Caco-2 (cell line): ENCODE data around the gene PPIL4. TPM values are rescaled to one million over a fixed set of nuclear protein-coding genes. Genes with fewer than 3 reads are reported as not detected.

Experiments
- Bru-seq: library from RNA; stranded (reverse); fragments of 400-500 nt; gene quantifications from one replicate; lab custom pipeline; 2021; lab: Mats Ljungman, UMichigan
- BruChase-seq, 2 experiments: library from RNA; stranded (reverse); fragments of 400-500 nt; gene quantifications; one replicate each; lab custom pipeline; 2021; lab: Mats Ljungman, UMichigan
- BruUV-seq: library from RNA; stranded (reverse); fragments of 400-500 nt; replicated peaks from 2 replicates; lab custom pipeline; 2021; lab: Mats Ljungman, UMichigan
- CTCF ChIA-PET: fragments of 300-600 bp; sonication (Branson Sonifier 250); formaldehyde crosslinking; loops from one replicate; lab custom pipeline; 2022; ENCODE audit warnings: antibody characterized with exemption; lab: Charles Lee
- POLR2A ChIA-PET: fragments of 300-600 bp; sonication (Branson Sonifier 250); formaldehyde crosslinking; loops from one replicate; lab custom pipeline; 2022; ENCODE audit warnings: antibody characterized with exemption; lab: Charles Lee
- DNase-seq, 2 experiments: peaks; one replicate each; pipeline versions ENCODE4 v3.0.0 to v3.0.0-alpha.2; 2020 to 2022
- H3K27me3 ChIP-seq: replicated peaks from 2 replicates; pipeline ENCODE4 v1.6.0; 2011; ENCODE audit warnings: low read length; ENCODE audit not compliant: control insufficient read depth, insufficient read depth
- H3K36me3 ChIP-seq: 2 replicates; pipeline ENCODE4 v1.5.1; 2011; ENCODE audit warnings: low read length; ENCODE audit not compliant: control insufficient read depth, insufficient read depth
- H3K4me1 ChIP-seq: fragments of 250-450 bp; sonication (Bioruptor Pico); 2 replicates; pipeline ENCODE4 v1.5.1; 2020; ENCODE audit warnings: mild to moderate bottlenecking
- H3K4me3 ChIP-seq: 2 replicates; pipeline ENCODE4 v1.5.1; 2011; ENCODE audit warnings: low read depth, mild to moderate bottlenecking, control low read depth, low read length
- H3K9me3 ChIP-seq: fragments of 250-450 bp; sonication (Bioruptor Pico); 2 replicates; pipeline ENCODE4 v1.5.1; 2020; ENCODE audit warnings: mild to moderate bottlenecking, moderate library complexity
- H3K27ac Mint-ChIP-seq: one replicate; pipeline ENCODE4 v1.8.0; 2022; ENCODE audit warnings: mixed read lengths; ENCODE audit not compliant: unreplicated experiment
- H3K27me3 Mint-ChIP-seq: one replicate; pipeline ENCODE4 v1.8.0; 2022; ENCODE audit warnings: mixed read lengths; ENCODE audit not compliant: insufficient read depth, unreplicated experiment
- H3K36me3 Mint-ChIP-seq: one replicate; pipeline ENCODE4 v1.8.0; 2022; ENCODE audit warnings: mild to moderate bottlenecking, mixed read lengths; ENCODE audit not compliant: insufficient read depth, unreplicated experiment
- H3K4me1 Mint-ChIP-seq: one replicate; pipeline ENCODE4 v1.8.0; 2022; ENCODE audit warnings: low read depth, mixed read lengths; ENCODE audit not compliant: unreplicated experiment
- H3K4me3 Mint-ChIP-seq: one replicate; pipeline ENCODE4 v1.8.0; 2022; ENCODE audit warnings: mild to moderate bottlenecking, moderate library complexity, mixed read lengths; ENCODE audit not compliant: unreplicated experiment
- H3K9me3 Mint-ChIP-seq: one replicate; pipeline ENCODE4 v1.8.0; 2022; ENCODE audit warnings: mixed read lengths; ENCODE audit not compliant: unreplicated experiment
- intact Hi-C: fragments of 100-400 bp; cut with micrococcal nuclease; formaldehyde crosslinking; loops from one replicate; pipeline ENCODE4 v1.10.0; 2022; ENCODE audit not compliant: unreplicated experiment
- long read RNA-seq: library from polyadenylated mRNA; stranded (forward); transcript quantifications from one replicate; pipeline ENCODE4 v2.0.0, GENCODE V29; 2022
- total RNA-seq: library from RNA; stranded (reverse); gene quantifications from 2 replicates; pipeline ENCODE4 v1.2.3, GENCODE V29; 2022
- TF ChIP-seq, protein P1 (sequence below), 2 experiments: fragments of 200-600 bp in 1 of 2; IDR thresholded peaks; 1 replicate in 1 of 2; 2 replicates in 1 of 2; pipeline versions ENCODE4 v1.5.1 to v1.8.0; 2011 to 2022; ENCODE audit warnings: antibody characterized with exemption in 1 of 2, control low read depth in 1 of 2, inconsistent platforms in 1 of 2, low read depth in 1 of 2, low read length in 1 of 2, mild to moderate bottlenecking in 1 of 2, moderate library complexity in 1 of 2; ENCODE audit not compliant: insufficient read depth in 1 of 2, severe bottlenecking in 1 of 2, unreplicated experiment in 1 of 2

PPIL4 gene, protein sequence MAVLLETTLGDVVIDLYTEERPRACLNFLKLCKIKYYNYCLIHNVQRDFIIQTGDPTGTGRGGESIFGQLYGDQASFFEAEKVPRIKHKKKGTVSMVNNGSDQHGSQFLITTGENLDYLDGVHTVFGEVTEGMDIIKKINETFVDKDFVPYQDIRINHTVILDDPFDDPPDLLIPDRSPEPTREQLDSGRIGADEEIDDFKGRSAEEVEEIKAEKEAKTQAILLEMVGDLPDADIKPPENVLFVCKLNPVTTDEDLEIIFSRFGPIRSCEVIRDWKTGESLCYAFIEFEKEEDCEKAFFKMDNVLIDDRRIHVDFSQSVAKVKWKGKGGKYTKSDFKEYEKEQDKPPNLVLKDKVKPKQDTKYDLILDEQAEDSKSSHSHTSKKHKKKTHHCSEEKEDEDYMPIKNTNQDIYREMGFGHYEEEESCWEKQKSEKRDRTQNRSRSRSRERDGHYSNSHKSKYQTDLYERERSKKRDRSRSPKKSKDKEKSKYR
- total RNA-seq: 28.3 and 28.4 TPM in 2 replicates
- Bru-seq, nascent RNA: percentile 86 among the genes with signal in this experiment
- BruChase-seq, experiment 1, labeled RNA remaining after a 2-hour chase: percentile 90 among the genes with signal in this experiment
- BruChase-seq, experiment 2, labeled RNA remaining after a 6-hour chase: percentile 88 among the genes with signal in this experiment
- long read RNA-seq, transcript PPIL4-201 (13 exons, 2,232 nt): major isoform, 65 of 74 reads
- long read RNA-seq, partial matches to known transcripts: 3 of 74 reads
- long read RNA-seq, other reads (novel, unspliced or antisense): 6 of 74 reads

DNA sequence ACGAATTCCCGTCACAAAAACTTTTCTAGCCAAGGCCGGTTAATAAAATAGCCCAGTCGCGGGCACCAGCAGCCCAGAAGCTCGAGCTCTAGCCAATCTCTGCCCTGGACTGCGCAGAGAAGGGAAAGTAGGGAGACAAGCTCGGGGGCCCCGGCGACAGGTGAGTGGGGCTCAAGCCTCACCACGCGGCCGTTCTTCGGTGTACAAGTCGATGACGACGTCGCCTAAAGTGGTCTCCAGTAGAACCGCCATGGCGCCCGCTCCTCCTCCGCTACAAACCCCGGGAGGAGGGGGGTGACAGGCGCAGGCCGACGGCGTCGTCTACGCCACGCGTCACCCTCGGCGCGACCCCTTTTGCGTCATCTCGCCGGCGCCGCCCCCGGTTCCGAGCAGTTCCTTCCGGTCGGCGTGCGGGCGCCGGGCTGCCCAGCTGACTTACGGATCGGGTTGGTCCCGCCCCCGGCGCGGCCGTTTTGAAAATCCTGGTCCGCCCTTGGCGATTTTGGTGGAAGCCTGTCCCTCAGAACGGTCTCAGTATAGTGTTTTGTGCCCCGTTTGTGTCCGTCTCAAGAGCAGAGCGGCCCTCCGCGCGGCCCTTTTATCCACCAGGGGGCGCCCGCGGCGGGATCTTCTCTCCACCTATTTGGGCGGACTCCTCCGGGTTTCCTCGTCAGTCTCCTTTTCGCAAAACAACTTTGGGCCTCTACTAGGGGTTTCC is at the start of gene PPIL4:
PPIL4 (minus strand) TSS at position 290 of the 718 bp plus-strand sequence; CDS start at position 252, 38 bp downstream.
- intact Hi-C loops: loop anchor here (1.0 to 5.0 kb wide), 3 partner anchors 20 to 381 kb away; partner anchors contain the start of genes GINM1 and KATNA1
- Mint-ChIP-seq H3K9me3 (no peaks in the 10 kb centered on the region), H3K36me3 (peaks cover 20% of the 10 kb centered on the region), H3K4me3 (peak within 1 kb of the TSS; percentile 81), H3K27ac (peak within 1 kb of the TSS; percentile 98), H3K27me3 (no peaks in the 10 kb centered on the region), H3K4me1 (peaks cover 16% of the 10 kb centered on the region)
- CTCF ChIA-PET: interaction anchor here (0.6 to 1.5 kb wide), 3 partner anchors 15 to 47 kb away, joined by 3 to 5 read pairs (median 4); no protein-coding TSS in a partner anchor
- H3K27me3 ChIP-seq: no peaks in the 10 kb centered on the region
- H3K4me3 ChIP-seq: peak within 1 kb of the TSS; percentile 61
- no peaks in the 10 kb centered on the region for H3K9me3 ChIP-seq
- POLR2A ChIA-PET: interaction anchor here (1.3 kb wide), 1 partner anchor 20 kb away, joined by 6 read pairs; the partner anchor contains the start of gene GINM1
- peak; percentile 93 to 96 for DNase-seq
- no TSS peak for BruUV-seq
- H3K4me1 ChIP-seq: no peaks in the 10 kb centered on the region
- TF ChIP-seq, protein P1, sequence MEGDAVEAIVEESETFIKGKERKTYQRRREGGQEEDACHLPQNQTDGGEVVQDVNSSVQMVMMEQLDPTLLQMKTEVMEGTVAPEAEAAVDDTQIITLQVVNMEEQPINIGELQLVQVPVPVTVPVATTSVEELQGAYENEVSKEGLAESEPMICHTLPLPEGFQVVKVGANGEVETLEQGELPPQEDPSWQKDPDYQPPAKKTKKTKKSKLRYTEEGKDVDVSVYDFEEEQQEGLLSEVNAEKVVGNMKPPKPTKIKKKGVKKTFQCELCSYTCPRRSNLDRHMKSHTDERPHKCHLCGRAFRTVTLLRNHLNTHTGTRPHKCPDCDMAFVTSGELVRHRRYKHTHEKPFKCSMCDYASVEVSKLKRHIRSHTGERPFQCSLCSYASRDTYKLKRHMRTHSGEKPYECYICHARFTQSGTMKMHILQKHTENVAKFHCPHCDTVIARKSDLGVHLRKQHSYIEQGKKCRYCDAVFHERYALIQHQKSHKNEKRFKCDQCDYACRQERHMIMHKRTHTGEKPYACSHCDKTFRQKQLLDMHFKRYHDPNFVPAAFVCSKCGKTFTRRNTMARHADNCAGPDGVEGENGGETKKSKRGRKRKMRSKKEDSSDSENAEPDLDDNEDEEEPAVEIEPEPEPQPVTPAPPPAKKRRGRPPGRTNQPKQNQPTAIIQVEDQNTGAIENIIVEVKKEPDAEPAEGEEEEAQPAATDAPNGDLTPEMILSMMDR (IDR thresholded peaks at IDR 0.05; ENCODE audit: insufficient read depth in 1 of 2, low read depth in 1 of 2, low read length in 1 of 2, severe bottlenecking in 1 of 2, unreplicated experiment in 1 of 2): peak; percentile 91 to 93
- no peaks in the 10 kb centered on the region for H3K36me3 ChIP-seq

DNA sequence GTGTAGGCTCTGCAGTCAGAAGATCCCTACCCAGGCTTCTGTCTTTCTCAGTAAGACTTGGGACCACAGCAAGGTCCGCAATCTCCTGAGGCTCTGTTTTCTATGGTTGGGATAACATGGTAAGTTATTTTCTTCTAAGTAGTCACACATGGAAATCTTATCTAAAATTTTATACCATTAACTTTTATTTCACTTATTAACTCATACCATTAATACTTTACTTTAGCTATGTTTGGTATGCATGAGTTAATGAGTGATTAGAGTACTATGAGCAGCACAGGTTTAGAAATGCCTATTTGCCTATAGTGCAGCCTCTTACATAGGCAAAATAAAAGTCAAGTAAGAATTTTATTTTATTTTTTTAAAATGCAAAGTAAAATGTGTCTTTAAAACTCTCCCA is 47.6 kb upstream of the PPIL4 start:
- H3K27me3 Mint-ChIP-seq: no peaks in the 10 kb centered on the region
- POLR2A ChIA-PET: no interaction called here

More for the DNA sequence above, 47.6 kb upstream of the PPIL4 start:
- TF ChIP-seq, protein P1 (IDR thresholded peaks at IDR 0.05; ENCODE audit: insufficient read depth in 1 of 2, low read depth in 1 of 2, low read length in 1 of 2, severe bottlenecking in 1 of 2, unreplicated experiment in 1 of 2): no peak
- Histone ChIP-seq H3K27me3 (no peaks in the 10 kb centered on the region), H3K4me3 (no peak overlapping the region), H3K36me3 (no peaks in the 10 kb centered on the region), H3K9me3 (no peaks in the 10 kb centered on the region), H3K4me1 (no peaks in the 10 kb centered on the region)
- peaks cover 22% of the 10 kb centered on the region for H3K36me3 Mint-ChIP-seq
- no peak overlapping the region for H3K27ac Mint-ChIP-seq
- BruUV-seq: no TSS peak
- CTCF ChIA-PET: interaction anchor here (0.6 kb wide), 1 partner anchor 29 kb away, joined by 13 read pairs; no protein-coding TSS in a partner anchor
- intact Hi-C loops: no loop called here
- H3K9me3 Mint-ChIP-seq: no peaks in the 10 kb centered on the region
- H3K4me3 Mint-ChIP-seq: no peak overlapping the region
- DNase-seq: no peak
- no peaks in the 10 kb centered on the region for H3K4me1 Mint-ChIP-seq
